Nephron (organoid): Measurements from ENCODE around the gene ACAA1.

Experiments used
- H3K27ac Mint-ChIP-seq, 3 experiments: 2 replicates each; pipeline ENCODE4 v1.8.0; 2020; ENCODE audit warnings: mixed read lengths in 3 of 3, mild to moderate bottlenecking in 2 of 3, moderate library complexity in 1 of 3
- H3K27me3 Mint-ChIP-seq: 2 replicates; pipeline ENCODE4 v1.8.0; 2021; ENCODE audit warnings: low read depth, mild to moderate bottlenecking, moderate library complexity, mixed read lengths
- H3K36me3 Mint-ChIP-seq: 2 replicates; pipeline ENCODE4 v1.8.0; 2020; ENCODE audit warnings: low read depth, mixed read lengths
- H3K4me1 Mint-ChIP-seq: 2 replicates; pipeline ENCODE4 v1.8.0; 2020; ENCODE audit warnings: mixed read lengths
- H3K4me3 Mint-ChIP-seq, 3 experiments: 2 replicates each; pipeline ENCODE4 v1.8.0; 2020; ENCODE audit warnings: mild to moderate bottlenecking in 3 of 3, mixed read lengths in 3 of 3, moderate library complexity in 2 of 3
- H3K9me3 Mint-ChIP-seq: 2 replicates; pipeline ENCODE4 v1.8.0; 2020; ENCODE audit warnings: mixed read lengths
- CTCF ChIP-seq, 3 experiments: fragments of 200-600 bp; sonication (generic); IDR thresholded peaks; one replicate each; pipeline ENCODE4 v1.5.0; 2021; ENCODE audit warnings: antibody characterized with exemption in 3 of 3; ENCODE audit not compliant: unreplicated experiment in 3 of 3

ACAA1 gene

GRCh38 chr3:38108649-38109579, 28.0 kb downstream of the ACAA1 start:
- H3K4me1 Mint-ChIP-seq, result no peaks in the 10 kb centered on the region
- no peak overlapping the region for H3K4me3 Mint-ChIP-seq
- H3K27ac Mint-ChIP-seq, result no peak overlapping the region
- no peak for TF ChIP-seq CTCF (IDR thresholded peaks at IDR 0.05; ENCODE audit: unreplicated experiment in 3 of 3)
- peaks cover 11% of the 10 kb centered on the region for H3K9me3 Mint-ChIP-seq
- no peaks in the 10 kb centered on the region for H3K36me3 Mint-ChIP-seq
- H3K27me3 Mint-ChIP-seq, result no peaks in the 10 kb centered on the region

GRCh38 chr3:38107911-38108648, 28.8 kb downstream of the ACAA1 start:
- Mint-ChIP-seq H3K9me3 (peaks cover 15% of the 10 kb centered on the region), H3K4me1 (no peaks in the 10 kb centered on the region), H3K36me3 (no peaks in the 10 kb centered on the region), H3K27ac (no peak overlapping the region), H3K4me3 (no peak overlapping the region), H3K27me3 (no peaks in the 10 kb centered on the region)
- no peak for TF ChIP-seq CTCF (IDR thresholded peaks at IDR 0.05; ENCODE audit: unreplicated experiment in 3 of 3)

DNA sequence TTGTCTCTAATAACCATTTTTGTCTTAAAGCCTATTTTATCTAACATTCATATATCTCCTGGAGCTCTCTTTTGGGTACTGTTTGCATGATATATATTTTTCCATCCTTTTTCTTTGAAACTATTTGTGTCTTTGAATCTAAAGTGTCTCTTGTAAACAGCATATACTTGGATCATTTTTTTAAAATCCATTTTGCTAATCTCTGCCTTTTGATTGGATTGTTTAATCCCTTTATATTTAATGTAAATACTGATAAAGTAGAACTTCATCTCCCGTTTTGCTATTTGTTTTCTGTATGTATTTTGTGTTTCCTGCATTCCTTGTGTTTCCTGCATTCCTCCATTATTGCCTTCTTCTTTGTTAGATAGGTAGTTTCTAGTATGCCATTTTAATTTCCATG, 31.4 kb downstream of the ACAA1 start:
- Mint-ChIP-seq H3K27ac (no peak overlapping the region), H3K4me1 (no peaks in the 10 kb centered on the region), H3K4me3 (no peak overlapping the region), H3K36me3 (no peaks in the 10 kb centered on the region), H3K9me3 (peaks cover 15% of the 10 kb centered on the region), H3K27me3 (no peaks in the 10 kb centered on the region)
- TF ChIP-seq CTCF (IDR thresholded peaks at IDR 0.05; ENCODE audit: unreplicated experiment in 3 of 3), result no peak

DNA sequence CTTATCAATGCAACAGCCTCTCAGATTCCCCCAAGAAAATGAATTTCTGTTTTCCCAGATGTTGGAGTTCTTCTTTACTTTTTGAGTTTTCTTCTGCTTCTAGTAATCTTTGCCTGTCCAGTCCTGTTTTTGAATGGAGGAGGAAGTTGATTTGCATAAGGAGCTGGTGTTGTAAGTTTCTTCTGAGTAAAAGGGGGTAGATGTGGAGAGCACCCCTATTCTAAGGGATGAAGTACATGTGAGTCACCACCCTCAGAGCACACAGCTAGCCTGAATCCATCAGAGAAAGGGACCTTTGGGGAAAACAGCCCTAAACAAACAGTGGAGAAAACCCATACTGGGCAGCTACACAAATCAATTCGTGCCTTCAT, 34.5 kb downstream of the ACAA1 start:
- no peak overlapping the region for H3K4me3 Mint-ChIP-seq
- no peaks in the 10 kb centered on the region for H3K4me1 Mint-ChIP-seq
- TF ChIP-seq CTCF (IDR thresholded peaks at IDR 0.05; ENCODE audit: unreplicated experiment in 3 of 3), result no peak
- H3K27me3 Mint-ChIP-seq, result peaks cover 7% of the 10 kb centered on the region
- H3K27ac Mint-ChIP-seq, result no peak overlapping the region
- peaks cover 15% of the 10 kb centered on the region for H3K9me3 Mint-ChIP-seq
- H3K36me3 Mint-ChIP-seq, result no peaks in the 10 kb centered on the region

- H3K4me1 Mint-ChIP-seq, result no peaks in the 10 kb centered on the region
- H3K27ac Mint-ChIP-seq, result no peak overlapping the region
- H3K36me3 Mint-ChIP-seq, result no peaks in the 10 kb centered on the region
- peaks cover 13% of the 10 kb centered on the region for H3K9me3 Mint-ChIP-seq
- TF ChIP-seq CTCF (IDR thresholded peaks at IDR 0.05; ENCODE audit: unreplicated experiment in 3 of 3), result no peak
- H3K4me3 Mint-ChIP-seq, result no peak overlapping the region
- peaks cover 7% of the 10 kb centered on the region for H3K27me3 Mint-ChIP-seq
These were observed 35.0 kb downstream of the ACAA1 start for GRCh38 chr3:38101811-38102443.
